CD14-positive monocyte (primary cell): Measurements from ENCODE around the gene ATP2A1. TPM values are rescaled to one million over a fixed set of nuclear protein-coding genes. Genes with fewer than 3 reads are reported as not detected.

Source experiments
- DNase-seq, 3 donors: peaks; one replicate each; pipeline ENCODE4 v3.0.0-alpha.2; 2011 to 2022
- H2AFZ ChIP-seq: 2 replicates; pipeline ENCODE4 v1.6.0; 2012; ENCODE audit warnings: mild to moderate bottlenecking, low read depth, low read length, inconsistent platforms; ENCODE audit not compliant: insufficient read depth, poor library complexity, severe bottlenecking
- H3K27ac ChIP-seq, 2 donors: 1 replicate in 1 of 2; 2 replicates in 1 of 2; pipeline ENCODE4 v1.5.1; 2012 to 2013; ENCODE audit warnings: low read length in 2 of 2, control low read depth in 1 of 2, inconsistent platforms in 1 of 2, low read depth in 1 of 2, mild to moderate bottlenecking in 1 of 2
- H3K27me3 ChIP-seq, 2 donors: one replicate each; pipeline versions ENCODE4 v1.6.0 to v1.6.1; 2011 to 2013; ENCODE audit warnings: low read length in 2 of 2; ENCODE audit not compliant: control insufficient read depth in 2 of 2, insufficient read depth in 2 of 2
- H3K36me3 ChIP-seq, 2 donors: replicated peaks in 1 of 2; 1 replicate in 1 of 2; 2 replicates in 1 of 2; pipeline versions ENCODE4 v1.5.1 to v1.6.1; 2012 to 2013; ENCODE audit warnings: low read length in 2 of 2, control low read depth in 1 of 2, inconsistent platforms in 1 of 2, mild to moderate bottlenecking in 1 of 2; ENCODE audit not compliant: insufficient read depth in 2 of 2, control insufficient read depth in 1 of 2
- H3K4me1 ChIP-seq, 2 donors: 1 replicate in 1 of 2; 2 replicates in 1 of 2; pipeline versions ENCODE4 v1.5.1 to v1.6.1; 2012 to 2013; ENCODE audit warnings: low read length in 2 of 2, control low read depth in 1 of 2, inconsistent platforms in 1 of 2, mild to moderate bottlenecking in 1 of 2, moderate library complexity in 1 of 2; ENCODE audit not compliant: insufficient read depth in 2 of 2, control insufficient read depth in 1 of 2
- H3K4me2 ChIP-seq: replicated peaks from 2 replicates; pipeline ENCODE3; 2012; ENCODE audit warnings: low read length, moderate library complexity, mild to moderate bottlenecking; ENCODE audit not compliant: poor library complexity, severe bottlenecking; ENCODE audit errors: extremely low read depth
- H3K4me3 ChIP-seq, 3 experiments: fragments of 200-600 bp in 1 of 3; sonication (generic) in 1 of 3; replicated peaks in 1 of 3; 1 replicate in 2 of 3; 2 replicates in 1 of 3; pipeline ENCODE4 v1.5.1; 2011 to 2013; ENCODE audit warnings: low read length in 3 of 3, mild to moderate bottlenecking in 3 of 3, control low read depth in 2 of 3, low read depth in 2 of 3, inconsistent platforms in 1 of 3, moderate library complexity in 1 of 3
- H3K79me2 ChIP-seq: 2 replicates; pipeline ENCODE4 v1.6.0; 2012; ENCODE audit warnings: mild to moderate bottlenecking, control low read depth, inconsistent platforms, low read length, moderate library complexity; ENCODE audit not compliant: insufficient read depth
- H3K9ac ChIP-seq: 2 replicates; pipeline ENCODE4 v1.6.0; 2017; ENCODE audit warnings: low read length, mild to moderate bottlenecking; ENCODE audit not compliant: insufficient read depth, poor library complexity, severe bottlenecking
- H3K9me3 ChIP-seq, 2 donors: replicated peaks in 1 of 2; 1 replicate in 1 of 2; 2 replicates in 1 of 2; pipeline versions ENCODE4 v1.5.1 to v1.6.1; 2012 to 2013; ENCODE audit warnings: low read length in 2 of 2, control low read depth in 1 of 2; ENCODE audit not compliant: control insufficient read depth in 1 of 2, insufficient read depth in 1 of 2
- H4K20me1 ChIP-seq: 2 replicates; pipeline ENCODE4 v1.6.0; 2012; ENCODE audit warnings: mild to moderate bottlenecking, low read length, control low read depth, moderate library complexity; ENCODE audit not compliant: insufficient read depth
- H3K27ac Mint-ChIP-seq, 7 donors: one replicate each; pipeline ENCODE4 v1.8.0; 2020; ENCODE audit warnings: mild to moderate bottlenecking in 7 of 7, mixed read lengths in 7 of 7, moderate library complexity in 6 of 7, inconsistent platforms in 2 of 7
- H3K27me3 Mint-ChIP-seq, 3 donors: one replicate each; pipeline ENCODE4 v1.8.0; 2021 to 2022; ENCODE audit warnings: low read depth in 3 of 3, mild to moderate bottlenecking in 3 of 3, mixed read lengths in 3 of 3, moderate library complexity in 3 of 3, inconsistent platforms in 1 of 3
- H3K36me3 Mint-ChIP-seq, 2 donors: one replicate each; pipeline ENCODE4 v1.8.0; 2020; ENCODE audit warnings: mixed read lengths in 2 of 2, inconsistent platforms in 1 of 2, mild to moderate bottlenecking in 1 of 2
- H3K4me1 Mint-ChIP-seq: one replicate; pipeline ENCODE4 v1.8.0; 2020; ENCODE audit warnings: mild to moderate bottlenecking, mixed read lengths
- H3K4me3 Mint-ChIP-seq, 2 donors: one replicate each; pipeline ENCODE4 v1.8.0; 2020; ENCODE audit warnings: mild to moderate bottlenecking in 2 of 2, mixed read lengths in 2 of 2, moderate library complexity in 1 of 2
- H3K9me3 Mint-ChIP-seq, 7 donors: one replicate each; pipeline ENCODE4 v1.8.0; 2020 to 2022; ENCODE audit warnings: mixed read lengths in 7 of 7, mild to moderate bottlenecking in 6 of 7, moderate library complexity in 6 of 7, inconsistent platforms in 2 of 7
- WGBS: methylation state at CpG from one replicate; pipeline ENCODE4 v1.1.5; 2013; ENCODE audit warnings: missing lambda C conversion rate; ENCODE audit not compliant: insufficient coverage; 5-methylcytosine and 5-hydroxymethylcytosine counted together
- intact Hi-C, 2 donors: fragments of 100-400 bp; cut with micrococcal nuclease; formaldehyde crosslinking; loops; one replicate each; pipeline versions ENCODE4 v1.15.0 to v1.15.1; 2023
- polyA plus RNA-seq, 3 donors: library from polyadenylated mRNA; depleted of rRNA in 1 of 3; unstranded in 2 of 3; stranded (reverse) in 1 of 3; fragments of 300-500 nt in 2 of 3; fragments of >200 nt in 1 of 3; fragmentation: Illumina TruSeq in 2 of 3; gene quantifications; 1 replicate in 2 of 3; 2 replicates in 1 of 3; pipeline ENCODE4 v1.2.3, GENCODE V29; 2012 to 2021
- TF ChIP-seq, protein P1 (sequence below): fragments of 200-600 bp; IDR thresholded peaks from one replicate; pipeline ENCODE4 v1.8.0; 2022; ENCODE audit warnings: antibody characterized with exemption, mild to moderate bottlenecking

Gene ATP2A1
- polyA plus RNA-seq, 3 donors = 0.57 TPM; not detected in 2

DNA sequence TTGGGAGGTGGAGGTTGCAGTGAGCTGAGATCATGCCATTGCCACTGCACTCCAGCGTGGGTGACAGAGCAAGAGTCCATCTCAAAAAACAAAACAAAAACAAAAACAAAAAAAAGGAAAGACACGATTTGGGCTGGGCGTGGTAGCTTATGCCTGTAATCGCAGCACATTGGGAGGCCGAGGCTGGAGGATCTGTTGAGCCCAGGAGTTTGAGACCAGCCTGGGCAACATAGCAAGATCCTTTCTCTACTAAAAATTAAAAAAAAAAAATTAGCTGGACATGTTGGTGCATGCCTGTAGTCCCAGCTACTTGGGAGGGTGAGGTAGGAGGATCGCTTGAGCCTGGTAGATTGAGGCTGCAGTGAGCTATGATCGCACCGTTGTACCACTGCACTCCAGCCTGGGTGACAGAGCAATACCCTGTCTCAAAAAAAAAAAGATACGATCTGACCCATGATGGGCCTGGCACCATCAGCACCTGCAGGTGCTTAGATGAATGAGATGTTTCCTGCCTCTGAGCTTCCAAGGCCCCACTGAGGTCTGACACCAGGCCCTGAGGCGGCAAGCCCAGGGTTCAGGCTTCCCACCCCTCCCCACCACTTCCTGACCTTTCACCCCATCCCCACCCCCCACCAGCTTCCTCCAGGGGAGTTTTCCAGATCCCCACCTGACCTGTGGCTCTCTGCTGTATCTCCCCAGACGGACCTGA, 21.7 kb downstream of the ATP2A1 start:
- Histone ChIP-seq H3K4me1 (no peaks in the 10 kb centered on the region), H3K36me3 (peaks cover 3 to 9% of the 10 kb centered on the region in 2 donors), H2AFZ (no peak overlapping the region), H3K79me2 (no peaks in the 10 kb centered on the region), H3K27ac (no peak overlapping the region), H3K4me2 (no peak overlapping the region), H3K4me3 (no peak overlapping the region), H3K9ac (no peak overlapping the region), H3K27me3 (no peaks in the 10 kb centered on the region), H3K9me3 (no peaks in the 10 kb centered on the region), H4K20me1 (no peaks in the 10 kb centered on the region)
- peak overlapping the region in 1 of 7 donors; percentile 71 for H3K27ac Mint-ChIP-seq
- peaks cover 2 to 3% of the 10 kb centered on the region in 2 donors for H3K36me3 Mint-ChIP-seq
- no peaks in the 10 kb centered on the region for H3K4me1 Mint-ChIP-seq
- intact Hi-C loops = no loop called here
- H3K27me3 Mint-ChIP-seq = no peaks in the 10 kb centered on the region
- no peaks in the 10 kb centered on the region for H3K9me3 Mint-ChIP-seq
- no peak for DNase-seq
- TF ChIP-seq, protein P1, sequence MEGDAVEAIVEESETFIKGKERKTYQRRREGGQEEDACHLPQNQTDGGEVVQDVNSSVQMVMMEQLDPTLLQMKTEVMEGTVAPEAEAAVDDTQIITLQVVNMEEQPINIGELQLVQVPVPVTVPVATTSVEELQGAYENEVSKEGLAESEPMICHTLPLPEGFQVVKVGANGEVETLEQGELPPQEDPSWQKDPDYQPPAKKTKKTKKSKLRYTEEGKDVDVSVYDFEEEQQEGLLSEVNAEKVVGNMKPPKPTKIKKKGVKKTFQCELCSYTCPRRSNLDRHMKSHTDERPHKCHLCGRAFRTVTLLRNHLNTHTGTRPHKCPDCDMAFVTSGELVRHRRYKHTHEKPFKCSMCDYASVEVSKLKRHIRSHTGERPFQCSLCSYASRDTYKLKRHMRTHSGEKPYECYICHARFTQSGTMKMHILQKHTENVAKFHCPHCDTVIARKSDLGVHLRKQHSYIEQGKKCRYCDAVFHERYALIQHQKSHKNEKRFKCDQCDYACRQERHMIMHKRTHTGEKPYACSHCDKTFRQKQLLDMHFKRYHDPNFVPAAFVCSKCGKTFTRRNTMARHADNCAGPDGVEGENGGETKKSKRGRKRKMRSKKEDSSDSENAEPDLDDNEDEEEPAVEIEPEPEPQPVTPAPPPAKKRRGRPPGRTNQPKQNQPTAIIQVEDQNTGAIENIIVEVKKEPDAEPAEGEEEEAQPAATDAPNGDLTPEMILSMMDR = no peak
- WGBS = 94% methylated on average over 8 of the region's 11 CpGs
- H3K4me3 Mint-ChIP-seq = no peak overlapping the region

DNA sequence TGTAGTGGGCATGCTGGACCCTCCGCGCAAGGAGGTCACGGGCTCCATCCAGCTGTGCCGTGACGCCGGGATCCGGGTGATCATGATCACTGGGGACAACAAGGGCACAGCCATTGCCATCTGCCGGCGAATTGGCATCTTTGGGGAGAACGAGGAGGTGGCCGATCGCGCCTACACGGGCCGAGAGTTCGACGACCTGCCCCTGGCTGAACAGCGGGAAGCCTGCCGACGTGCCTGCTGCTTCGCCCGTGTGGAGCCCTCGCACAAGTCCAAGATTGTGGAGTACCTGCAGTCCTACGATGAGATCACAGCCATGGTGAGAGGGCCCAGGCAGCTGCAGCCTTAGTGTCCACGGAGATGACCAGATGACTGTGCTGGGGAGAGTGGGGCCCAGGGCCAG, 22.3 kb downstream of the ATP2A1 start:
- Histone ChIP-seq H3K27ac (no peak overlapping the region), H3K79me2 (no peaks in the 10 kb centered on the region), H3K4me1 (no peaks in the 10 kb centered on the region), H3K9me3 (no peaks in the 10 kb centered on the region), H3K4me2 (no peak overlapping the region), H3K4me3 (no peak overlapping the region), H3K36me3 (peaks cover 6 to 12% of the 10 kb centered on the region in 2 donors), H4K20me1 (no peaks in the 10 kb centered on the region), H2AFZ (no peak overlapping the region), H3K9ac (no peak overlapping the region), H3K27me3 (no peaks in the 10 kb centered on the region)
- H3K4me1 Mint-ChIP-seq = no peaks in the 10 kb centered on the region
- H3K27ac Mint-ChIP-seq = no peak overlapping the region
- H3K36me3 Mint-ChIP-seq = peaks cover 3 to 6% of the 10 kb centered on the region in 2 donors
- no peaks in the 10 kb centered on the region for H3K9me3 Mint-ChIP-seq
- no peak for DNase-seq
- intact Hi-C loops = no loop called here
- H3K4me3 Mint-ChIP-seq = no peak overlapping the region
- H3K27me3 Mint-ChIP-seq = no peaks in the 10 kb centered on the region
- TF ChIP-seq, protein P1 = no peak
- 95% methylated on average over 25 of the region's 25 CpGs for WGBS
